IgD-negative memory B cell (primary cell): ENCODE data around the gene NPSR1. TPM values are rescaled to one million over a fixed set of nuclear protein-coding genes. Genes with fewer than 3 reads are reported as not detected.
"Not testable (repeated sequence)": the region's sequence is repeated elsewhere in the genome, so short reads cannot be mapped to it uniquely, and the experiment has no call there.

Source experiments
- H3K27ac Mint-ChIP-seq, 3 donors: one replicate each; pipeline ENCODE4 v1.8.0; 2020 to 2022; ENCODE audit warnings: mild to moderate bottlenecking in 3 of 3, mixed read lengths in 3 of 3, moderate library complexity in 1 of 3
- H3K27me3 Mint-ChIP-seq: one replicate; pipeline ENCODE4 v1.8.0; 2021; ENCODE audit warnings: mixed read lengths
- H3K36me3 Mint-ChIP-seq: one replicate; pipeline ENCODE4 v1.8.0; 2020; ENCODE audit warnings: mild to moderate bottlenecking, mixed read lengths
- H3K4me1 Mint-ChIP-seq, 3 donors: one replicate each; pipeline ENCODE4 v1.8.0; 2020 to 2022; ENCODE audit warnings: mixed read lengths in 3 of 3, mild to moderate bottlenecking in 1 of 3
- H3K4me3 Mint-ChIP-seq, 4 donors: one replicate each; pipeline ENCODE4 v1.8.0; 2020 to 2022; ENCODE audit warnings: mild to moderate bottlenecking in 4 of 4, mixed read lengths in 4 of 4, moderate library complexity in 3 of 4
- H3K9me3 Mint-ChIP-seq, 3 donors: one replicate each; pipeline ENCODE4 v1.8.0; 2020 to 2021; ENCODE audit warnings: mixed read lengths in 3 of 3, mild to moderate bottlenecking in 1 of 3
- polyA plus RNA-seq: library from polyadenylated mRNA; unstranded; fragments of 300-500 nt; fragmentation: Illumina TruSeq; gene quantifications from one replicate; pipeline ENCODE4 v1.2.3, GENCODE V29; 2021

The NPSR1 gene
- polyA plus RNA-seq, 1 donor from 2014 or later, result not detected

GRCh38 chr7:34878944-34879735 is 221.1 kb downstream of the NPSR1 start:
- H3K36me3 Mint-ChIP-seq, H3K4me1 Mint-ChIP-seq, H3K27me3 Mint-ChIP-seq, H3K4me3 Mint-ChIP-seq, H3K27ac Mint-ChIP-seq: not testable (repeated sequence)
- H3K9me3 Mint-ChIP-seq, result peaks cover 6 to 16% (median 11%) of the 10 kb centered on the region in 3 donors

GRCh38 chr7:34879871-34880270 is 221.9 kb downstream of the NPSR1 start:
- peaks cover 6 to 17% (median 10%) of the 10 kb centered on the region in 3 donors for H3K9me3 Mint-ChIP-seq
- H3K27ac Mint-ChIP-seq, result no peak overlapping the region

GRCh38 chr7:34883855-34884254 is 225.8 kb downstream of the NPSR1 start:
- peaks cover 6 to 17% (median 10%) of the 10 kb centered on the region in 3 donors for H3K9me3 Mint-ChIP-seq
- not testable (repeated sequence) for H3K36me3 Mint-ChIP-seq

More at GRCh38 chr7:34879871-34880270, 221.9 kb downstream of the NPSR1 start:
- Mint-ChIP-seq H3K4me1 (peaks cover 0 to 2% (median 0%) of the 10 kb centered on the region in 3 donors), H3K36me3 (no peaks in the 10 kb centered on the region), H3K27me3 (peaks cover 1% of the 10 kb centered on the region), H3K4me3 (no peak overlapping the region)

GRCh38 chr7:34886856-34887255 is 228.8 kb downstream of the NPSR1 start:
- H3K4me1 Mint-ChIP-seq, result no peaks in the 10 kb centered on the region
- no peaks in the 10 kb centered on the region for H3K36me3 Mint-ChIP-seq
- H3K4me3 Mint-ChIP-seq, result no peak overlapping the region
- H3K27ac Mint-ChIP-seq, result no peak overlapping the region
- H3K9me3 Mint-ChIP-seq, result peaks cover 2 to 16% (median 9%) of the 10 kb centered on the region in 3 donors
- peaks cover 3% of the 10 kb centered on the region for H3K27me3 Mint-ChIP-seq

More at GRCh38 chr7:34883855-34884254, 225.8 kb downstream of the NPSR1 start:
- not testable (repeated sequence) for H3K27me3 Mint-ChIP-seq, H3K27ac Mint-ChIP-seq, H3K4me3 Mint-ChIP-seq, H3K4me1 Mint-ChIP-seq

- H3K27me3 Mint-ChIP-seq, result peaks cover 3% of the 10 kb centered on the region
- H3K9me3 Mint-ChIP-seq, result peaks cover 7 to 11% (median 9%) of the 10 kb centered on the region in 3 donors
- H3K4me1 Mint-ChIP-seq, result no peaks in the 10 kb centered on the region
- no peaks in the 10 kb centered on the region for H3K36me3 Mint-ChIP-seq
- H3K27ac Mint-ChIP-seq, result no peak overlapping the region
- H3K4me3 Mint-ChIP-seq, result no peak overlapping the region
Observed at GRCh38 chr7:34889951-34890350, 231.9 kb downstream of the NPSR1 start.

GRCh38 chr7:34895202-34895601 is 237.2 kb downstream of the NPSR1 start:
- H3K4me3 Mint-ChIP-seq, result no peak overlapping the region

More at GRCh38 chr7:34895202-34895601, 237.2 kb downstream of the NPSR1 start:
- Mint-ChIP-seq H3K36me3 (no peaks in the 10 kb centered on the region), H3K27me3 (peaks cover 3% of the 10 kb centered on the region), H3K9me3 (peaks cover 7 to 20% (median 20%) of the 10 kb centered on the region in 3 donors), H3K27ac (no peak overlapping the region), H3K4me1 (no peaks in the 10 kb centered on the region)
